GM19324 (cell line): ENCODE results near the gene PSME2.
A peak's percentile ranks its signal among the peaks of the same experiment; 100 is the strongest.
"Not testable (repeated sequence)": the region's sequence is repeated elsewhere in the genome, so short reads cannot be mapped to it uniquely, and the experiment has no call there.

Source experiments
- ATAC-seq: cut with Tn5 transposase; IDR thresholded peaks from one replicate; pipeline ENCODE4 v1.9.1; 2021; ENCODE audit warnings: mild to moderate bottlenecking, moderate library complexity; ENCODE audit not compliant: unreplicated experiment, low FRiP score

Gene PSME2

DNA sequence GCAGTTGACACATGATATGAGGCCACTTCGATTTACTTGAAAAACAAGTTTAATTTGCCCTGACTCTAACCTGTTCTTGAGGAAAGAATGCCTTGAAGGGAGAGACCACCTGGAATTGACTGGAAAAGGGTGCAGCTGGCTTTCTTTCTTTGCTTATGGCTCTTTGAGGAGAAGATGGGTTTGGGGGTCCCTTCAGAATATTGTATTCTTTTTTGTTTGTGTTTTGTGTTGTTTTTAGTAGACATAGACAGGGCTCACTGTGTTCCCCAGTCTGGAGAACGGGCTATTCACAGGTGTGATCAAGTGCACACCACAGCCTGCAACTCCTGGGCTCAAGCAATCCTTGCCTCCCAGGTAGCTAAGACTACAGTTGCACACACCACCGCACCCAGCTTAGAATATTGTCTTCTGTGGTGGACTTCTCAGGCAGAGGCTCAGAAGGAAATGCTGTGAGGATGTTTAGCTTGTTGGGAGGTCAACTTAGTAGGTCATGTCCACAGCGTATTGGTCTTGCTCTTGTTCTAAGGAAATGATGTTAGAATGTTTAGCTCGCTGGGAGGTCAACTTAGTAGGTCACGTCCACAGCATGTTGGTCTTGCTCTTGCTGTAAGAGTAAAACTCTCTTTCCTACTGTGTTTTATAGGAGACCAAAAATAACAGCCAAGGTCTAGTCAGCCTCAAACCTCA, 30.1 kb downstream of the PSME2 start:
- ATAC-seq, result no peak

GRCh38 chr14:24115422-24116127, 30.8 kb downstream of the PSME2 start:
- ATAC-seq, result no peak

GRCh38 chr14:24114532-24115421, 31.6 kb downstream of the PSME2 start, which contains the start of the genes DCAF11 and NRL:
DCAF11 (plus strand) TSS chr14:24114777; CDS start chr14:24115595, 818 bp downstream.
NRL (minus strand) TSS chr14:24114949; CDS start chr14:24082848, 32,101 bp downstream.
- ATAC-seq, result peak; percentile 91

DNA sequence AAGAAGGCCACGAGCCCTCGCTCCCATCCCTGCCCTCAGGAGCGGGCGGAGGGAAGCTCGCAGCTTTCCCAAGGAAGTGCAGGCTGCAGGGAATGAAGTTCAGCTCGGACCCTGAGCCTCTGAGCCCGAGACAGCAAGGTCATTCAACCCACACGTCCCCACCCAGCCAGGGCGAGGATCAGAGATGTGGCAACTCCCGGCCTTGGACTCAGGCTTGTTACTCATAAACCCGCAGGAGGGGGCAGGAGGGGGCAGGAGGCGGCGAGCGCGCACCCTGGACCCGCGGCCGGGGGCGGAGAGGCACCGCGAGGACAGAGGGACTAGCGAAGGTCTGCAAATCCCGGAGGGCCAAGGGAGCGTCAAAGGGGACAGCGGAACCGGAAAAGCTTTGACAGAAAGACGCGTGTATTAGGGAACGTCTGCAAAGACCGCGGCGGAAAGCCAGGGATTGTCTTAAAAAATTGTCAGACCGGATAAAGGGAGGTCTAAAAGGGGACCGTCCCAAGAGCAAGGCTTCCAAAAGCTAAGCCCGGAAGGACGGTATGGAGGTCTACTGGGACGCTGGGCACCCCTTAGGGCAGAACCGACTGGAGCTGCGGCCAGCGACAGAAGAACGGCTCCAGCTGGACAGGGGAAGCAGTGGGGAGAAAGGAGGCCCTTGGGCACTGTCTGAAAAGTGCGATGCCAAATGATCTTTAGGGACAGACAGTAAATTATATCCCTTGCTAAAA, 32.4 kb downstream of the PSME2 start:
- peak; percentile 29 for ATAC-seq

DNA sequence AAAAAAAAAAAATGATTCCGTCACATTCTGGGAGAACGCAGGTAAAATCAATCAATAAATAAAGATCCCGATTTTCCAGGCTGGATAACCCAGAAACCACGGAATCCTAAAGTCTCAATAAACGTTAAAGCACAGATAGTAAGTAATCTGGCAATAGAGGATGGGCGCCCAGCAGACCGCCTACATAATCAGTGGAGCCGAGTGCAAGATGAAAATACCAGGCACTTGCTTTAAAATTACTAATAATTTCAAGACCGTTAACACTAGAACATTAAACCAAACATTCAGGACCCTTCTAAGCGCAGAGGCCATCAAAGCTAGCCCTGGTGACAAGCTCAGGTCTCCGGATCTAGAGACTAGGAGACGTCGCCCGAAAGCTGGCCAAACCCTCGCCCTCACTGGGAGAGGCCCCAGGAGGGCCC, 33.0 kb downstream of the PSME2 start:
- ATAC-seq, result no peak

GRCh38 chr14:24110523-24110922, 35.9 kb downstream of the PSME2 start:
- no peak for ATAC-seq

DNA sequence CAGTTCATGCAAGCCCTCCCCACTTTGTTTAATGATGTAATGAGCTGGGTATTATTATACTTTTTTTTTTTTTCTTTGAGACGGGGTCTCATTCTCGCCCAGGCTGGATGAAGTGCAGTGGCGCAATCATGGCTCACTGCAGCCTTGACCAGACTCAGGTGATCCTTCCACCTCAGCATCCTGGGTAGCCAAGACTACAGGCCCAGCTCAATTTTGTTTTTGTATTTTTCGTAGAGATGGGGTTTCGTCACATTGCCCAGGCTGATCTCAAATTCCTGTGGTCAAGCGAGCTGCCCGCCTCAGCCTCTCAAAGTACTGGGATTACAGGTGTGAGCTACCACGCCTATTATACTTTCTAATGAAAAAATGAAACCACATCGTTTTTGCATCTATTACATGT, 36.4 kb downstream of the PSME2 start:
- ATAC-seq, result no peak

- ATAC-seq, result peak; percentile 26
Measured at GRCh38 chr14:24108336-24108874, 38.0 kb downstream of the PSME2 start.

- no peak for ATAC-seq
Measured at GRCh38 chr14:24106672-24107271, 39.6 kb downstream of the PSME2 start.

DNA sequence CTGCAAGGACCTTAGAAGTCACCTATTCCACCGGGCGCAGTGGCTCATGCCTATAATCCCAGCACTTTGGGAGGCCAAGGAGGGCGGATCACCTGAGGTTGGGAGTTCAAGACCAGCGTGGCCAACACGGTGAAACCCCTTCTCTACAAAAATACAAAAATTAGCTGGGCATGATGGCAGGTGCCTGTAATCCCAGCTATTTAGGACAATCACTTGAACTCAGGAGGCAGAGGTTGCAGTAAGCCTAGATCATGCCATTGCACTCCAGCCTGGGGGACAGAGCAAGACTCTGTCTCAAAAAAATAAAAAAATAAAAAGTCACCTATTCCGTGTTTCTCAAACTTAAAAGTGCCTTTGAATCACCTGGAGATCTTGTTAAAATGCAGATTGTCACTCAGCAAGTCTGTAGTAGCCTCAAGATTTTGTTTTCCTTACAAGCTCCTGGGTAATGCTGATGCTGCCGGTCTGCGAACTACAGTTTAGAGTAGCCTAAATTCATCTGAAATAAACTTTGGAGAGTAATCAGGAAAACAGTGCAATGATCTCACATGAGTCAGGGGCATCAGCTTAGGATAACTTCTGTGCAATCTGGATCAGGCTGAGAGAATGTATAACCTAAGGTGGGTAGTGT, 40.7 kb downstream of the PSME2 start:
- ATAC-seq, result not testable (repeated sequence)

DNA sequence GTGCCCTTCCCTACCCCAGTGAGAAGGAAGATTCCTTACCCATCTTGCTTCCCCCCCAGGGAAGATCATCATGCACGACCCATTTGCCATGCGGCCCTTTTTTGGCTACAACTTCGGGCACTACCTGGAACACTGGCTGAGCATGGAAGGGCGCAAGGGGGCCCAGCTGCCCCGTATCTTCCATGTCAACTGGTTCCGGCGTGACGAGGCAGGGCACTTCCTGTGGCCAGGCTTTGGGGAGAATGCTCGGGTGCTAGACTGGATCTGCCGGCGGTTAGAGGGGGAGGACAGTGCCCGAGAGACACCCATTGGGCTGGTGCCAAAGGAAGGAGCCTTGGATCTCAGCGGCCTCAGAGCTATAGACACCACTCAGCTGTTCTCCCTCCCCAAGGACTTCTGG, 43.0 kb downstream of the PSME2 start:
- ATAC-seq, result no peak

GRCh38 chr14:24102357-24103048, 43.9 kb downstream of the PSME2 start:
- ATAC-seq, result no peak

GRCh38 chr14:24100982-24101494, 45.4 kb downstream of the PSME2 start:
- ATAC-seq, result no peak

DNA sequence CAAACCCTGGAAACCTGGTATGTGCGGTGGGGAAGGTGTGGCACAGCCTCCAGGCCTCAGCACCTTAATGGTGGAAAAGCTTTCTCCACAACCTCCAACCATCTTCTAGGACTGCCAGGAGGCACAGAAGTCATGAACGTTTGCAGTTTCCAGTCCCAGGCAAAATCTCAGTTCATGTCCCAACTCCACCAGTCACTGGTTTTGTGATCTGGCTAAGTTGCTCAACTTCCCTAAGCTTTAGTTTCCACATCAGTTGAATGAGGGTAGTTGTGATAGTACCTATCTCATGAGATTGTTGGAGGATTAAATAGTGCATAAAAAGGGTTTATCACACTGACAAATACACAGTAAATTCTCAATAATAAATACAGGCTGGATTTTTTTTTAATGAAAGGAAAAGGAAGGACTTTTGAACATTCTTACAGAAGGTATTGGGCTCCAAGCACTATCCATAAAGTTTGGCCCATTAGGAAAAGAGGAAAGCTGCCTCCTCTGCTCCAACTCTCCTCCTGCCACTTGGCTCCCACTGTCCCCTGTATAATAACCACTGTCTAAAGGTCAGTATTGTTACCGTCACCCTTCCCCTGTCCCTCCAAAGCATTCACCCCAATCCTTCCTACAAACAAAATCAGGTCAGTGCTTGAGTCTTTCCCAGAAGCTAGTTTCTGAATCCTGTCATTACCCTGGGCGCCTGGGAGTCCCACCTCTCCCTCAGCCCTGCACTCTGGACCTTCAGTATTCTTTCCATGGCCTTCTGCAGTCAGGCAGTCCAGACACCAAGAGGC, 46.0 kb downstream of the PSME2 start:
- ATAC-seq, result no peak

GRCh38 chr14:24098927-24099813, 47.2 kb downstream of the PSME2 start:
- ATAC-seq, result no peak

DNA sequence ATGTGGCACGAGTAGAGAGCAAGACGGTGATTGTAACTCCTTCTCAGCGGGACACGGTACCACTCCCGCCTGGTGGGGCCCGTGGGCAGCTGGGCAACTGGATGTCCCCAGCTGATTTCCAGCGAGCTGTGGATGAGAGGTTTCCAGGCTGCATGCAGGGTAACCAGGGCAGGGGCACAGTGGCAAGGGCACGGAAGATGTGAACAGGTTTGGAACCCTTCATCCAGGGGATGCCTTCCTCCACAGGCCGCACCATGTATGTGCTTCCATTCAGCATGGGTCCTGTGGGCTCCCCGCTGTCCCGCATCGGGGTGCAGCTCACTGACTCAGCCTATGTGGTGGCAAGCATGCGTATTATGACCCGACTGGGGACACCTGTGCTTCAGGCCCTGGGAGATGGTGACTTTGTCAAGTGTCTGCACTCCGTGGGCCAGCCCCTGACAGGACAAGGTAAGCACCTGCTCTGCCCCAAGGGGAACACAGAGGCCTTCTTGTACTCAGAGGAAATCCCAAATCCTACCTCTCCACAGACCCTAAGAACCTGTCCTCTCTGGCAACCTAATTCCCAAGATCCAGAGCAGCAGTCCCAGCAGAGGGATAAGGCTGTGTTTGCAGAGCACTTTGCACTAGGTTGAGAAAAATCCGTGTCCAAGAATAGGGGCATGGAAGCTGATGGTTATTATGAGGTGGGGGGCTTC, 48.0 kb downstream of the PSME2 start:
- no peak for ATAC-seq
